ENCODE data around the gene JMJD1C. TPM values are rescaled to one million over a fixed set of nuclear protein-coding genes. Genes with fewer than 3 reads are reported as not detected.

Gene JMJD1C
- total RNA-seq, 1 donor from 2014 or later, result 83.7 TPM

GRCh38 chr10:63480237-63480636, 14.5 kb upstream of the JMJD1C start:
- Mint-ChIP-seq H3K9me3 (ENCODE audit: unreplicated experiment) (no peaks in the 10 kb centered on the region), H3K4me3 (ENCODE audit: unreplicated experiment) (no peak overlapping the region), H3K27me3 (ENCODE audit: unreplicated experiment) (no peaks in the 10 kb centered on the region), H3K27ac (ENCODE audit: unreplicated experiment) (no peak overlapping the region), H3K4me1 (ENCODE audit: unreplicated experiment) (peaks cover 17% of the 10 kb centered on the region), H3K36me3 (ENCODE audit: low read depth, unreplicated experiment) (no peaks in the 10 kb centered on the region)
- no peak for TF ChIP-seq CTCF (IDR thresholded peaks at IDR 0.05; ENCODE audit: unreplicated experiment)
- no peak for DNase-seq (ENCODE audit: low spot score)

GRCh38 chr10:63478564-63478963, 12.8 kb upstream of the JMJD1C start:
- no peak for DNase-seq (ENCODE audit: low spot score)
- no peak for TF ChIP-seq CTCF (IDR thresholded peaks at IDR 0.05; ENCODE audit: unreplicated experiment)
- no peak overlapping the region for H3K27ac Mint-ChIP-seq (ENCODE audit: unreplicated experiment)

GRCh38 chr10:63477927-63478326, 12.2 kb upstream of the JMJD1C start:
- Mint-ChIP-seq H3K9me3 (ENCODE audit: unreplicated experiment) (no peaks in the 10 kb centered on the region), H3K36me3 (ENCODE audit: low read depth, unreplicated experiment) (no peaks in the 10 kb centered on the region), H3K27me3 (ENCODE audit: unreplicated experiment) (no peaks in the 10 kb centered on the region), H3K4me3 (ENCODE audit: unreplicated experiment) (no peak overlapping the region), H3K4me1 (ENCODE audit: unreplicated experiment) (peaks cover 14% of the 10 kb centered on the region), H3K27ac (ENCODE audit: unreplicated experiment) (no peak overlapping the region)
- TF ChIP-seq CTCF (IDR thresholded peaks at IDR 0.05; ENCODE audit: unreplicated experiment), result no peak
- no peak for DNase-seq (ENCODE audit: low spot score)

More at GRCh38 chr10:63478564-63478963, 12.8 kb upstream of the JMJD1C start:
- no peaks in the 10 kb centered on the region for H3K9me3 Mint-ChIP-seq (ENCODE audit: unreplicated experiment)
- H3K4me3 Mint-ChIP-seq (ENCODE audit: unreplicated experiment), result no peak overlapping the region
- H3K27me3 Mint-ChIP-seq (ENCODE audit: unreplicated experiment), result no peaks in the 10 kb centered on the region
- H3K4me1 Mint-ChIP-seq (ENCODE audit: unreplicated experiment), result peaks cover 14% of the 10 kb centered on the region
- H3K36me3 Mint-ChIP-seq (ENCODE audit: low read depth, unreplicated experiment), result no peaks in the 10 kb centered on the region

- H3K27ac Mint-ChIP-seq (ENCODE audit: unreplicated experiment), result no peak overlapping the region
- no peak for DNase-seq (ENCODE audit: low spot score)
Measured at GRCh38 chr10:63474488-63474887, 8.7 kb upstream of the JMJD1C start.

GRCh38 chr10:63470928-63471327, 5.2 kb upstream of the JMJD1C start:
- H3K4me3 Mint-ChIP-seq (ENCODE audit: unreplicated experiment), result no peak overlapping the region
- peaks cover 2% of the 10 kb centered on the region for H3K27me3 Mint-ChIP-seq (ENCODE audit: unreplicated experiment)
- no peaks in the 10 kb centered on the region for H3K36me3 Mint-ChIP-seq (ENCODE audit: low read depth, unreplicated experiment)
- no peak overlapping the region for H3K27ac Mint-ChIP-seq (ENCODE audit: unreplicated experiment)
- H3K4me1 Mint-ChIP-seq (ENCODE audit: unreplicated experiment), result peaks cover 9% of the 10 kb centered on the region
- no peak for DNase-seq (ENCODE audit: low spot score)
- no peaks in the 10 kb centered on the region for H3K9me3 Mint-ChIP-seq (ENCODE audit: unreplicated experiment)
- no peak for TF ChIP-seq CTCF (IDR thresholded peaks at IDR 0.05; ENCODE audit: unreplicated experiment)

More at GRCh38 chr10:63474488-63474887, 8.7 kb upstream of the JMJD1C start:
- no peaks in the 10 kb centered on the region for H3K36me3 Mint-ChIP-seq (ENCODE audit: low read depth, unreplicated experiment)
- TF ChIP-seq CTCF (IDR thresholded peaks at IDR 0.05; ENCODE audit: unreplicated experiment), result no peak
- no peaks in the 10 kb centered on the region for H3K9me3 Mint-ChIP-seq (ENCODE audit: unreplicated experiment)
- H3K4me3 Mint-ChIP-seq (ENCODE audit: unreplicated experiment), result no peak overlapping the region
- H3K4me1 Mint-ChIP-seq (ENCODE audit: unreplicated experiment), result peaks cover 10% of the 10 kb centered on the region
- H3K27me3 Mint-ChIP-seq (ENCODE audit: unreplicated experiment), result no peaks in the 10 kb centered on the region
